ENCODE measurements around the gene NTHL1. TPM values are rescaled to one million over a fixed set of nuclear protein-coding genes. Genes with fewer than 3 reads are reported as not detected.

Gene NTHL1
- total and polyA plus RNA-seq, 10 of the 15 experiments (the other 5 are each of a cell fraction or from before 2014, with no cell fraction given), result 0.85 to 54.7 (median 39.0) TPM

DNA sequence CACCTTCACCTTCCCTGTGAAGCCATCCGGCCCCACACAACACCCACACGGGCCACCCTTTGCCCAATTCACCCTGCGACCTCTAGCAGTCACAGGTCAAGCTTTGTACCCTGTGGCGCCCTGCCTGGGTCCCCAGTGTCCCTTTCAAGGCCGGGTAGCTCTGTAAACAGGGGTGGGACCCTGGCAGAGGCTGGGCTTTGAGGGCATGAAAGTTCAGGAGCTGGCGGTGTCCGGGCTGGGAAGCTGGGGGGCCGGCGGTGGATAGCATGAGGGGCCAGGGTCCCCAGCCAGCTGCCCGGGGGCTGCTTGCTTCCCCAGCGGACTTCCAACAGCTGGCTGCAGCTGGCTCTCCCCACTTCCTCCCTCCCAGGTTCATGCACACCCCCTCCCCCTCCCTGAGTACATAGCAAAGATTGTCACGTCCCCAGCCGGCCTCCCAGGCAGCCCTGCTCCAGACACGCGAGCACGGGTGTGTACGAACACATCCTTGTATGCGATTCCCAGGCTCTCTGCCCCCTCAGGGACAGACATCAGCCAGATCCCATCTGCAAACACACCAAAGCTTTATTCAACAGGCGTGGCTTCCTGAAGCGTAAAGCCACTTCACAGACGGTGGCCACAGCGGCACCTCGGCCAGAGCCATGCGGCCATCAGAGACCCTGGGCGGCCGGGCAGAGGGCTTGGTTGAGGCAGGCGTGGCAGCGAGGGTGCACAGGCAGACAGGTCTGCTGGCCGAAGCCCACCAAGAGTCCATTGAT, 8.2 kb downstream of the NTHL1 start:
- SMC1A ChIA-PET (ENCODE audit: uncharacterized antibody, unreplicated experiment), result no interaction called here
- FAIRE-seq, result no peak

More for the DNA sequence above, 8.2 kb downstream of the NTHL1 start:
- Histone ChIP-seq H3K9ac (ENCODE audit: control insufficient read depth, insufficient read depth, low read length) (no peak overlapping the region), H3K27me3 (replicated peaks in 1 of 2; ENCODE audit: control insufficient read depth in 2 of 2, insufficient read depth in 2 of 2, low read length in 1 of 2) (no peaks in the 10 kb centered on the region), H3K4me3 (no peak overlapping the region), H3K36me3 (ENCODE audit: control insufficient read depth in 2 of 2, insufficient read depth in 2 of 2, low read length in 1 of 2) (peaks cover 0 to 1% of the 10 kb centered on the region in 2 experiments; a peak in 2 of 4 replicates), H3K4me2 (ENCODE audit: control insufficient read depth, insufficient read depth) (no peak overlapping the region), H2AFZ (ENCODE audit: control insufficient read depth, low read depth, low read length) (no peak overlapping the region), H3K9me3 (replicated peaks; ENCODE audit: control insufficient read depth, insufficient read depth, low read length) (no peaks in the 10 kb centered on the region), H3K27ac (ENCODE audit: control insufficient read depth, insufficient read depth) (no peak overlapping the region), H4K20me1 (ENCODE audit: control insufficient read depth, insufficient read depth) (no peaks in the 10 kb centered on the region), H3K79me2 (ENCODE audit: control insufficient read depth, insufficient read depth, low read length) (no peaks in the 10 kb centered on the region), H3K4me1 (ENCODE audit: control insufficient read depth, insufficient read depth, low read length) (peaks cover 15% of the 10 kb centered on the region)
- BruUV-seq (replicated peaks), result no TSS peak
- WGBS (ENCODE audit: insufficient coverage, insufficient replicate concordance, low lambda C conversion rate, missing lambda C conversion rate), result 78% methylated on average over 28 of the region's 29 CpGs
- ChIA-PET POLR2A (interaction anchor here (1.5 kb wide), 1 partner anchor 9 kb away, joined by 3 read pairs; the partner anchor contains the start of genes NTHL1 and TSC2), RAD21 (ENCODE audit: unreplicated experiment) (no interaction called here), CTCF (no interaction called here)
- TF ChIP-seq TCF3 (IDR thresholded peaks at IDR 0.05; ENCODE audit: borderline replicate concordance, insufficient read depth, low read depth, low read length) (peak; percentile 42; the same call in 1 of the 2 replicates), HSF1 (IDR thresholded peaks at IDR 0.05; ENCODE audit: low read depth, low read length) (no peak), SPI1 (IDR thresholded peaks at IDR 0.05; ENCODE audit: borderline replicate concordance, insufficient read depth, low read depth, low read length) (0 out of 2 replicates have a peak, but pooled peaks have one; percentile 7), TCF12 (IDR thresholded peaks at IDR 0.05; ENCODE audit: low read depth, low read length) (peak; percentile 40; the same call in 1 of the 2 replicates)
- in situ Hi-C loops (cut with MboI), result no loop called here
- no peak for DNase-seq (ENCODE audit: low read depth, low spot score)
- intact Hi-C loops (cut with micrococcal nuclease; ENCODE audit: unreplicated experiment), result no loop called here
- ATAC-seq, result no peak
